ENCODE measurements around the gene NAPG. TPM values are rescaled to one million over a fixed set of nuclear protein-coding genes. Genes with fewer than 3 reads are reported as not detected.

NAPG gene
- total RNA-seq, 1 experiment from 2014 or later = 25.8 TPM

- TF ChIP-seq, protein P1, sequence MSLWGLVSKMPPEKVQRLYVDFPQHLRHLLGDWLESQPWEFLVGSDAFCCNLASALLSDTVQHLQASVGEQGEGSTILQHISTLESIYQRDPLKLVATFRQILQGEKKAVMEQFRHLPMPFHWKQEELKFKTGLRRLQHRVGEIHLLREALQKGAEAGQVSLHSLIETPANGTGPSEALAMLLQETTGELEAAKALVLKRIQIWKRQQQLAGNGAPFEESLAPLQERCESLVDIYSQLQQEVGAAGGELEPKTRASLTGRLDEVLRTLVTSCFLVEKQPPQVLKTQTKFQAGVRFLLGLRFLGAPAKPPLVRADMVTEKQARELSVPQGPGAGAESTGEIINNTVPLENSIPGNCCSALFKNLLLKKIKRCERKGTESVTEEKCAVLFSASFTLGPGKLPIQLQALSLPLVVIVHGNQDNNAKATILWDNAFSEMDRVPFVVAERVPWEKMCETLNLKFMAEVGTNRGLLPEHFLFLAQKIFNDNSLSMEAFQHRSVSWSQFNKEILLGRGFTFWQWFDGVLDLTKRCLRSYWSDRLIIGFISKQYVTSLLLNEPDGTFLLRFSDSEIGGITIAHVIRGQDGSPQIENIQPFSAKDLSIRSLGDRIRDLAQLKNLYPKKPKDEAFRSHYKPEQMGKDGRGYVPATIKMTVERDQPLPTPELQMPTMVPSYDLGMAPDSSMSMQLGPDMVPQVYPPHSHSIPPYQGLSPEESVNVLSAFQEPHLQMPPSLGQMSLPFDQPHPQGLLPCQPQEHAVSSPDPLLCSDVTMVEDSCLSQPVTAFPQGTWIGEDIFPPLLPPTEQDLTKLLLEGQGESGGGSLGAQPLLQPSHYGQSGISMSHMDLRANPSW (CRISPR knock-in tag; conservative IDR thresholded peaks at IDR 0.05; ENCODE audit: low read depth) = no peak
These were observed 14.6 kb upstream of the NAPG start (continued) for GRCh38 chr18:10511236-10511635.

DNA sequence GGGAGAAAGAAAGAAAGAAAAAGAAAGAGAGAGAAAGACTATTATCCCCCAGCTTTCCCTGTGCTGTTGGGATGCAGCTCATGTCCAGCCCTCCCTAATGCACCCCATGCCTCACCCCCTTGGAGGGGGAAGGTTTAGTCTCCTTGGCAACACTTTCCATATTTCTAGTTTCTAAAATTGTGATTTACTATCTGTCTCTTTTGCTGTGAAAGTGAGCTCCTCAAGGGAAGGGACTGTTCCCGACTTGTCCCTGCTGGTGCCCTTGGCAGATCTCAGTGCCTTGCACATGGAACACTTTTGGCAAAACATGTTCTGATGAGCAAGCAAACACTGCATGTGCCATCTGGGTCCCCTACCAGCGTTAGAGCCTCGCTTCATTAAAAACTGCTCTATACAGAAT lies 11.7 kb upstream of the NAPG start:
- Mint-ChIP-seq H3K27ac (no peak overlapping the region), H3K4me3 (no peak overlapping the region), H3K27me3 (ENCODE audit: low read depth) (no peaks in the 10 kb centered on the region), H3K9me3 (peaks cover 5% of the 10 kb centered on the region), H3K36me3 (no peaks in the 10 kb centered on the region), H3K4me1 (no peaks in the 10 kb centered on the region; the same call in 1 of the 2 replicates)
- ATAC-seq (no peak), DNase-seq (ENCODE audit: low spot score) (no peak)
- ChIA-PET CTCF (no interaction called here), POLR2A (no interaction called here)
- no peak for TF ChIP-seq FOXJ3 (CRISPR knock-in tag; IDR thresholded peaks at IDR 0.05; ENCODE audit: borderline replicate concordance)
- TF ChIP-seq ZNF423 (CRISPR knock-in tag; IDR thresholded peaks at IDR 0.05) = no peak
- no peak for TF ChIP-seq PRRX2 (CRISPR knock-in tag; IDR thresholded peaks at IDR 0.05)

DNA sequence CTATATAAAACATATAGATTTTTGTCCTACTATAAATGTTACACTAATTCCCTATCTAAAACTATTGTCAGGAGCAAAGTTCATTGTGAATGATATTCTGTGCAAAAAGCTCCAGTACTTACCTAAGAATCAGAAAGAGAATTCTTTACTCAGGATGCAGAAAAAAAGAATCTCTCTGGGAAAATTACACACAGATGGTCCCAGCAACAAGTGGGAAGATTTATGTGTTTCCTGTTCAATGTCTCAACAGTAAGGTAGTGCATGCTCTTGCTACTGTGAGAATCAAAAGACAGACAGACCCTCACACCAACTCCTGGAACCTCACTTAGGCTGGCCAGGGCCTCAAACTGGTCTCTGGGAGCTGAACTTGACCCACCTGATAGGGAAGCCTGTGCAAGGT lies 11.2 kb upstream of the NAPG start:
- no peak for DNase-seq (ENCODE audit: low spot score)
- ATAC-seq = no peak
- no peaks in the 10 kb centered on the region for H3K36me3 Mint-ChIP-seq
- H3K27ac Mint-ChIP-seq = no peak overlapping the region
- peaks cover 5% of the 10 kb centered on the region for H3K9me3 Mint-ChIP-seq
- TF ChIP-seq HMGXB4 (CRISPR knock-in tag; IDR thresholded peaks at IDR 0.05) = no peak
- no peak for TF ChIP-seq GABPB1 (CRISPR knock-in tag; IDR thresholded peaks at IDR 0.05)
- no peak for TF ChIP-seq SMAD3 (CRISPR knock-in tag; IDR thresholded peaks at IDR 0.05; ENCODE audit: borderline replicate concordance)
- no peak for TF ChIP-seq NFYB (CRISPR knock-in tag; conservative IDR thresholded peaks at IDR 0.05; ENCODE audit: low read depth)
- H3K4me3 Mint-ChIP-seq = no peak overlapping the region
- ChIA-PET POLR2A (no interaction called here), CTCF (no interaction called here)
- H3K4me1 Mint-ChIP-seq = no peaks in the 10 kb centered on the region; the same call in 1 of the 2 replicates
- no peaks in the 10 kb centered on the region for H3K27me3 Mint-ChIP-seq (ENCODE audit: low read depth)

DNA sequence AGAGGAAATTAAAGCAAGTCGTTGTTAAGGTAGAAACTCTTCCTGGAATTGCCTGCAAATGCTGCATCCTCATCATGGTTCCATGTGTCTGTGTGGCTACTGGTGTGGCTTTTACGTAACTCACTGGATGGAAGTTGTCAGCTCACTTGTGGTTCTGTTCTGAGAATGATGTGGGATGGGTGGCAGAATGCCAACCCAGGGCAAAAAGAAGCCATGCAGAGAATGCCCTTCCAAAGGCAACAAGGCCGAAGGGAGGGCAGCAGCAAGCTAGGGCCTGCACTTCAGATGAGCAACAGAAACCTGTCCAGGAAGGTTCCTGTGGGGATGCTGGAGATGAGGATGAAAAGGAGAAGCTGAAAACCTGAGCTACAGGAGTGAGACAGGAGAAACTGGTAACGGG lies 10.4 kb upstream of the NAPG start:
- H3K4me1 Mint-ChIP-seq = no peaks in the 10 kb centered on the region; the same call in 1 of the 2 replicates
- no peak overlapping the region for H3K27ac Mint-ChIP-seq
- ChIA-PET POLR2A (no interaction called here), CTCF (no interaction called here)
- DNase-seq (ENCODE audit: low spot score) (no peak), ATAC-seq (no peak)
- no peak for TF ChIP-seq ATF3 (CRISPR knock-in tag; conservative IDR thresholded peaks at IDR 0.05)
- TF ChIP-seq, protein P2, sequence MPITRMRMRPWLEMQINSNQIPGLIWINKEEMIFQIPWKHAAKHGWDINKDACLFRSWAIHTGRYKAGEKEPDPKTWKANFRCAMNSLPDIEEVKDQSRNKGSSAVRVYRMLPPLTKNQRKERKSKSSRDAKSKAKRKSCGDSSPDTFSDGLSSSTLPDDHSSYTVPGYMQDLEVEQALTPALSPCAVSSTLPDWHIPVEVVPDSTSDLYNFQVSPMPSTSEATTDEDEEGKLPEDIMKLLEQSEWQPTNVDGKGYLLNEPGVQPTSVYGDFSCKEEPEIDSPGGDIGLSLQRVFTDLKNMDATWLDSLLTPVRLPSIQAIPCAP (CRISPR knock-in tag; IDR thresholded peaks at IDR 0.05) = no peak
- no peak for TF ChIP-seq TEAD1 (CRISPR knock-in tag; IDR thresholded peaks at IDR 0.05)
- TF ChIP-seq, protein P3, sequence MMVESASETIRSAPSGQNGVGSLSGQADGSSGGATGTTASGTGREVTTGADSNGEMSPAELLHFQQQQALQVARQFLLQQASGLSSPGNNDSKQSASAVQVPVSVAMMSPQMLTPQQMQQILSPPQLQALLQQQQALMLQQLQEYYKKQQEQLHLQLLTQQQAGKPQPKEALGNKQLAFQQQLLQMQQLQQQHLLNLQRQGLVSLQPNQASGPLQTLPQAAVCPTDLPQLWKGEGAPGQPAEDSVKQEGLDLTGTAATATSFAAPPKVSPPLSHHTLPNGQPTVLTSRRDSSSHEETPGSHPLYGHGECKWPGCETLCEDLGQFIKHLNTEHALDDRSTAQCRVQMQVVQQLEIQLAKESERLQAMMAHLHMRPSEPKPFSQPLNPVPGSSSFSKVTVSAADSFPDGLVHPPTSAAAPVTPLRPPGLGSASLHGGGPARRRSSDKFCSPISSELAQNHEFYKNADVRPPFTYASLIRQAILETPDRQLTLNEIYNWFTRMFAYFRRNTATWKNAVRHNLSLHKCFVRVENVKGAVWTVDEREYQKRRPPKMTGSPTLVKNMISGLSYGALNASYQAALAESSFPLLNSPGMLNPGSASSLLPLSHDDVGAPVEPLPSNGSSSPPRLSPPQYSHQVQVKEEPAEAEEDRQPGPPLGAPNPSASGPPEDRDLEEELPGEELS (CRISPR knock-in tag; IDR thresholded peaks at IDR 0.05) = no peak
- H3K36me3 Mint-ChIP-seq = no peaks in the 10 kb centered on the region
- H3K27me3 Mint-ChIP-seq (ENCODE audit: low read depth) = no peaks in the 10 kb centered on the region
- peaks cover 5% of the 10 kb centered on the region for H3K9me3 Mint-ChIP-seq
- H3K4me3 Mint-ChIP-seq = no peak overlapping the region
